Lower leg skin (tissue), 4 donors: ENCODE measurements around the gene GPR87. TPM values are rescaled to one million over a fixed set of nuclear protein-coding genes. Genes with fewer than 3 reads are reported as not detected.

Source experiments
- DNase-seq, 2 donors: peaks; one replicate each; pipeline ENCODE4 v3.0.0-alpha.2; 2019; ENCODE audit warnings: low spot score in 2 of 2
- H3K4me3 ChIP-seq: fragments of 200-600 bp; sonication (generic); 2 replicates; pipeline ENCODE4 v1.5.1; 2017; ENCODE audit warnings: mild to moderate bottlenecking, low read depth; ENCODE audit not compliant: poor library complexity, severe bottlenecking
- POLR2A ChIP-seq, 2 donors: fragments of 450-650 bp; IDR thresholded peaks; one replicate each; pipeline ENCODE4 v1.6.1; 2016 to 2017; ENCODE audit warnings: antibody characterized with exemption in 2 of 2, mild to moderate bottlenecking in 1 of 2, moderate library complexity in 1 of 2
- whole genome bisulfite sequencing, 2 donors: methylation state at CpG; one replicate each; pipeline ENCODE4 v1.1.5; 2018; 5-methylcytosine and 5-hydroxymethylcytosine counted together
- intact Hi-C: fragments of 100-400 bp; cut with DNase I; formaldehyde crosslinking; loops from one replicate; pipeline ENCODE4 v1.15.0; 2023; ENCODE audit warnings: low total_unique reads
- total RNA-seq, 4 donors: library from RNA; depleted of rRNA; stranded (reverse); fragments of >200 nt; gene quantifications; one replicate each; pipeline ENCODE4 v1.1.0, GENCODE V29; 2016
- TF ChIP-seq, protein P1 (sequence below), 3 donors: fragments of 450-650 bp; IDR thresholded peaks; one replicate each; pipeline ENCODE4 v1.5.1; 2016; ENCODE audit warnings: antibody characterized with exemption in 3 of 3, mild to moderate bottlenecking in 3 of 3, moderate library complexity in 2 of 3

The GPR87 gene
- total RNA-seq, 4 donors from 2014 or later, result 24.2 to 68.5 (median 55.4) TPM

DNA sequence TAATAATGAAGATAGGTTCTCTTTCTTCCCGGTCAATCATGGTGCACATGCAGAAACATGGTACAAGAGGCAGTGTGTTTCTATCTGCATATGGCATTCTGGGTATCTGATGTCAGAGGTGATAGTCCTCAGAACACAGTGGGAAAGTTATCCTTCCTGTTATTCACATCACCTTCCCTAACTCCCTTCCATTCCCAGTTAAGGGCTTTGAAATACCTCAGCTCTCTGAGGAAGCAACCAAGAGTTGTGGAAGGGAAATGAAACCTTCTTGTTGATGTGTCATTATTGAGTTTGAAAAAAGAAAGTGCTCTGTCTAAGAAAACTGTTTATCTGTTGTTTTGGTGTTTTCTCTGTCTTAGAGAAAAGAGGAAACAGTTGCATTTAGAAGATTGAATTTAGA is 34.6 kb upstream of the GPR87 start:
- H3K4me3 ChIP-seq, result no peak overlapping the region

GRCh38 chr3:151350656-151351055 is 34.0 kb upstream of the GPR87 start:
- H3K4me3 ChIP-seq, result no peak overlapping the region
- WGBS, 2 donors, result 60 to 69% methylated on average over 1 of the region's 1 CpG
- no peak for TF ChIP-seq POLR2A (IDR thresholded peaks at IDR 0.05)
- TF ChIP-seq, protein P1, sequence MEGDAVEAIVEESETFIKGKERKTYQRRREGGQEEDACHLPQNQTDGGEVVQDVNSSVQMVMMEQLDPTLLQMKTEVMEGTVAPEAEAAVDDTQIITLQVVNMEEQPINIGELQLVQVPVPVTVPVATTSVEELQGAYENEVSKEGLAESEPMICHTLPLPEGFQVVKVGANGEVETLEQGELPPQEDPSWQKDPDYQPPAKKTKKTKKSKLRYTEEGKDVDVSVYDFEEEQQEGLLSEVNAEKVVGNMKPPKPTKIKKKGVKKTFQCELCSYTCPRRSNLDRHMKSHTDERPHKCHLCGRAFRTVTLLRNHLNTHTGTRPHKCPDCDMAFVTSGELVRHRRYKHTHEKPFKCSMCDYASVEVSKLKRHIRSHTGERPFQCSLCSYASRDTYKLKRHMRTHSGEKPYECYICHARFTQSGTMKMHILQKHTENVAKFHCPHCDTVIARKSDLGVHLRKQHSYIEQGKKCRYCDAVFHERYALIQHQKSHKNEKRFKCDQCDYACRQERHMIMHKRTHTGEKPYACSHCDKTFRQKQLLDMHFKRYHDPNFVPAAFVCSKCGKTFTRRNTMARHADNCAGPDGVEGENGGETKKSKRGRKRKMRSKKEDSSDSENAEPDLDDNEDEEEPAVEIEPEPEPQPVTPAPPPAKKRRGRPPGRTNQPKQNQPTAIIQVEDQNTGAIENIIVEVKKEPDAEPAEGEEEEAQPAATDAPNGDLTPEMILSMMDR (IDR thresholded peaks at IDR 0.05), result no peak
- intact Hi-C loops, result no loop called here
- DNase-seq, result no peak

More for the DNA sequence above, 34.6 kb upstream of the GPR87 start:
- intact Hi-C loops, result no loop called here
- TF ChIP-seq POLR2A (IDR thresholded peaks at IDR 0.05), result no peak
- TF ChIP-seq, protein P1 (IDR thresholded peaks at IDR 0.05), result no peak
- no peak for DNase-seq
- 90 to 96% methylated on average over 1 of the region's 1 CpG for WGBS, 2 donors

DNA sequence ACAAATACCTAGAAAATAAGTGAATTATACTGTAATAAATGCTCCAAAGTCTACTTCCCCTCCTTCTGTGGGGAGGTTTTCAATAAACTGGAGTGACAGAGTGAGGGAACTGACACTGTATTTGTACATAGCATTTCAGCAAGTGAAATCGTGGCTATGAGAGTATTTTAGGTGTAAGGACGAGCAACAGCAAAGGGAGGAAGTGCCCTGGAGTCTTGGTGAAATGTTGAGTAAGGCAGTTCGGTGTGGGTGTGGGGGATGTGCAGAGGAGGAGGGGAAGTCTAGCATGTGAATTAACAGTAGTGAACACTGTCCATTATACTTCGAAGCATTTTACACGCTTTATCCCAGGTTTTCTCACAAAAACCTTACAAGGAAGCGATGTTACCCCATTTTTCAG is 30.8 kb upstream of the GPR87 start:
- H3K4me3 ChIP-seq, result no peak overlapping the region
- DNase-seq, result peak in 1 of 2 donors; percentile 32
- no peak for TF ChIP-seq POLR2A (IDR thresholded peaks at IDR 0.05)
- TF ChIP-seq, protein P1 (IDR thresholded peaks at IDR 0.05), result no peak
- intact Hi-C loops, result no loop called here
- 81 to 84% methylated on average over 6 of the region's 6 CpGs for WGBS, 2 donors

DNA sequence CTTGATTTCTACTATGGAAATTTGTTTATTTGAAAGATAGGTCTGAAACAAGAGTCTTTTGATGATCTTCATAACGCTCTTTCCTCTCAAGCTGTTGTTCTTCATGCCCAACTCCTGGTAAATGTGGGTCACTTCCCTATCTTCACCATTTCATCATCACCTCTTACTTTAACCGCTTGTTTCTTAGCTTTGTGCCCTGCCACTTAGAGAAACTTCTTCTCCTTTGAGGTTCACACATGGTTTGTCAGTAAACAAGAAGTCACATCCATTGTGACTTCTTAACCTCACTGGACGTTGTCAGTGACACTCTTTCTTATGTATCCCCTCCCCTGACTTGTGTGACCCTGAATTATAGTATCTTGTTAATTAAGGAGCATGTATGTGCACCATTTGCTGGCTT is 29.7 kb upstream of the GPR87 start:
- TF ChIP-seq, protein P1 (IDR thresholded peaks at IDR 0.05), result no peak
- no peak for TF ChIP-seq POLR2A (IDR thresholded peaks at IDR 0.05)
- no peak for DNase-seq
- H3K4me3 ChIP-seq, result no peak overlapping the region
- intact Hi-C loops, result no loop called here
- 59 to 62% methylated on average over 3 of the region's 3 CpGs for WGBS, 2 donors

GRCh38 chr3:151345859-151346258 is 29.2 kb upstream of the GPR87 start:
- TF ChIP-seq, protein P1 (IDR thresholded peaks at IDR 0.05), result no peak
- no peak for TF ChIP-seq POLR2A (IDR thresholded peaks at IDR 0.05)
- no peak overlapping the region for H3K4me3 ChIP-seq
- DNase-seq, result peak in 1 of 2 donors; percentile 32
- intact Hi-C loops, result no loop called here
- 27 to 34% methylated on average over 2 of the region's 2 CpGs for WGBS, 2 donors

DNA sequence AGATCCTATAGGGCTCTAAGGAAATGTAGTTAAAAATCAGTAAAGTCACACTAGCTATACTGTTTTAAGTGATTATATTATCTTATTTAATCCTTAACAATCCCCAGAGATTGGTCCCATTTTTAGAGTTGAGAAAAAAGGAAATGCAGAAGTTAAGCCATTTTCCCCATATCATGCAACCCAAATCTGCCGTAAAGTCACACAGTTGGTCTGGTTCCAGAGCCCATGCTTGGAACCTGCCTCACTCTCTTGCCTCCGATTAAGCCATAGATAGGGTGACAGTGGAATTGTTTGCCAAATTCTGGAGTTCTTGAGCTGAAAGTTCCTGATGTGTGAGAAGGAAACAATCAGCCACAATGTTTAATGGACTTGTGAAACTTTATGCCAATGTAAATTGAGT is 15.1 kb upstream of the GPR87 start:
- WGBS, 2 donors, result 67 to 83% methylated on average over 2 of the region's 2 CpGs
- intact Hi-C loops, result no loop called here
- no peak for DNase-seq
- TF ChIP-seq, protein P1 (IDR thresholded peaks at IDR 0.05), result no peak
- TF ChIP-seq POLR2A (IDR thresholded peaks at IDR 0.05), result no peak
- no peak overlapping the region for H3K4me3 ChIP-seq
